ENCODE data around the gene ACBD7.

GRCh38 chr10:15038416-15038815 lies 50.2 kb downstream of the ACBD7 start:
- TF ChIP-seq CTCF (IDR thresholded peaks at IDR 0.05) (no peak), POLR2A (IDR thresholded peaks at IDR 0.05) (no peak)
